ENCODE results near the gene ADCY9. TPM values are rescaled to one million over a fixed set of nuclear protein-coding genes. Genes with fewer than 3 reads are reported as not detected.

ADCY9 gene
- total and polyA plus RNA-seq, 4 donors = 12.7 to 37.6 (median 17.6) TPM

DNA sequence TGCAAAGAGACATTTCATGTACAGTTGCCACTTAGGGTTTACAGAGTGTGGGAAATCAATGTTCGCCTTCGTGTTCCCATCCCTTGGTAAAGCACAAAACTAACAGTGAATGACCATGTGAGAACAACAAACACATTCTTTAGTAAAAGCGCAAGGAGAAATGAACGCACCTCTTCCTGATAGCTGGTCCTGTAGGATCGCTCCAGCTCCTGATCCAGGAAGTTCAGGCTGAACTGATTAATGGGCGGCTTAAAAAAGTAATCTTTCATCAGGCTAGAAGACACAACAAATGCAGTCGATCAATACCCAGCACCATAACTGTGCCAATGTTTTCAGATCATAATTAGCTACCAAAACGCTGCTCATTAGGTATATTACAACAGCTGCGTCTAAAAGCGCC, 127.4 kb downstream of the ADCY9 start:
- no peaks in the 10 kb centered on the region for H3K9me3 ChIP-seq (ENCODE audit: control insufficient read depth in 4 of 4, insufficient read depth in 3 of 4, low read length in 3 of 4)
- DNase-seq (no peak), ATAC-seq (ENCODE audit: insufficient read depth, low FRiP score) (no peak)
- no peak overlapping the region for H3K27ac ChIP-seq (ENCODE audit: low read depth in 1 of 2, low read length in 1 of 2)
- H3K9ac ChIP-seq (ENCODE audit: insufficient read depth in 1 of 2, low read length in 2 of 2) = no peak overlapping the region
- peaks cover 0 to 15% (median 3%) of the 10 kb centered on the region in 4 donors for H3K36me3 ChIP-seq (ENCODE audit: control insufficient read depth in 4 of 4, insufficient read depth in 4 of 4, low read length in 4 of 4)
- H3K4me1 ChIP-seq (ENCODE audit: control insufficient read depth in 5 of 5, insufficient read depth in 5 of 5, low read length in 5 of 5) = no peaks in the 10 kb centered on the region
- no peak for TF ChIP-seq CTCF (IDR thresholded peaks at IDR 0.05; ENCODE audit: control extremely low read depth, extremely low read depth)
- 91% methylated on average over 10 of the region's 10 CpGs for whole genome bisulfite sequencing, 2 donors
- H3K27me3 ChIP-seq (ENCODE audit: control insufficient read depth in 3 of 3, insufficient read depth in 3 of 3, low read length in 2 of 3) = no peaks in the 10 kb centered on the region
- no peak overlapping the region for H3K4me3 ChIP-seq

- H3K27me3 ChIP-seq (ENCODE audit: control insufficient read depth in 3 of 3, insufficient read depth in 3 of 3, low read length in 2 of 3) = no peaks in the 10 kb centered on the region
- H3K4me3 ChIP-seq = no peak overlapping the region
- ATAC-seq (ENCODE audit: insufficient read depth, low FRiP score) = no peak
- TF ChIP-seq CTCF (IDR thresholded peaks at IDR 0.05; ENCODE audit: control extremely low read depth, extremely low read depth) = no peak
- H3K9me3 ChIP-seq (ENCODE audit: control insufficient read depth in 4 of 4, insufficient read depth in 3 of 4, low read length in 3 of 4) = no peaks in the 10 kb centered on the region
- no peak overlapping the region for H3K27ac ChIP-seq (ENCODE audit: low read depth in 1 of 2, low read length in 1 of 2)
- WGBS, 2 donors = 60 to 80% methylated on average over 9 of the region's 9 CpGs
- peaks cover 0 to 20% (median 2%) of the 10 kb centered on the region in 4 donors for H3K36me3 ChIP-seq (ENCODE audit: control insufficient read depth in 4 of 4, insufficient read depth in 4 of 4, low read length in 4 of 4)
- no peak for DNase-seq
- peaks cover 0 to 5% (median 0%) of the 10 kb centered on the region in 5 donors for H3K4me1 ChIP-seq (ENCODE audit: control insufficient read depth in 5 of 5, insufficient read depth in 5 of 5, low read length in 5 of 5)
- H3K9ac ChIP-seq (ENCODE audit: insufficient read depth in 1 of 2, low read length in 2 of 2) = no peak overlapping the region
Measured at GRCh38 chr16:3988011-3988410, 128.2 kb downstream of the ADCY9 start.

- Histone ChIP-seq H3K36me3 (ENCODE audit: control insufficient read depth in 4 of 4, insufficient read depth in 4 of 4, low read length in 4 of 4) (peaks cover 0 to 26% (median 1%) of the 10 kb centered on the region in 4 donors), H3K9me3 (ENCODE audit: control insufficient read depth in 4 of 4, insufficient read depth in 3 of 4, low read length in 3 of 4) (no peaks in the 10 kb centered on the region), H3K27me3 (ENCODE audit: control insufficient read depth in 3 of 3, insufficient read depth in 3 of 3, low read length in 2 of 3) (no peaks in the 10 kb centered on the region), H3K4me3 (no peak overlapping the region), H3K27ac (ENCODE audit: low read depth in 1 of 2, low read length in 1 of 2) (no peak overlapping the region), H3K9ac (ENCODE audit: insufficient read depth in 1 of 2, low read length in 2 of 2) (no peak overlapping the region), H3K4me1 (ENCODE audit: control insufficient read depth in 5 of 5, insufficient read depth in 5 of 5, low read length in 5 of 5) (peaks cover 0 to 7% (median 0%) of the 10 kb centered on the region in 5 donors)
- ATAC-seq (ENCODE audit: insufficient read depth, low FRiP score) (no peak), DNase-seq (no peak)
- TF ChIP-seq CTCF (IDR thresholded peaks at IDR 0.05; ENCODE audit: control extremely low read depth, extremely low read depth) = no peak
- WGBS, 2 donors = 96 to 98% methylated on average over 13 of the region's 13 CpGs
Measured at GRCh38 chr16:3987231-3987630, 129.0 kb downstream of the ADCY9 start.

GRCh38 chr16:3986235-3986544, 130.1 kb downstream of the ADCY9 start:
- Histone ChIP-seq H3K9me3 (ENCODE audit: control insufficient read depth in 4 of 4, insufficient read depth in 3 of 4, low read length in 3 of 4) (no peaks in the 10 kb centered on the region), H3K36me3 (ENCODE audit: control insufficient read depth in 4 of 4, insufficient read depth in 4 of 4, low read length in 4 of 4) (peaks cover 0 to 31% (median 2%) of the 10 kb centered on the region in 4 donors), H3K9ac (ENCODE audit: insufficient read depth in 1 of 2, low read length in 2 of 2) (no peak overlapping the region), H3K27ac (ENCODE audit: low read depth in 1 of 2, low read length in 1 of 2) (no peak overlapping the region), H3K27me3 (ENCODE audit: control insufficient read depth in 3 of 3, insufficient read depth in 3 of 3, low read length in 2 of 3) (no peaks in the 10 kb centered on the region), H3K4me3 (no peak overlapping the region), H3K4me1 (ENCODE audit: control insufficient read depth in 5 of 5, insufficient read depth in 5 of 5, low read length in 5 of 5) (peaks cover 0 to 8% (median 0%) of the 10 kb centered on the region in 5 donors)
- 94% methylated on average over 13 of the region's 13 CpGs for WGBS, 2 donors
- DNase-seq (no peak), ATAC-seq (ENCODE audit: insufficient read depth, low FRiP score) (no peak)
- no peak for TF ChIP-seq CTCF (IDR thresholded peaks at IDR 0.05; ENCODE audit: control extremely low read depth, extremely low read depth)
